Measurements from ENCODE around the gene BTNL2.
"Not testable (repeated sequence)": the region's sequence is repeated elsewhere in the genome, so short reads cannot be mapped to it uniquely, and the experiment has no call there.

BTNL2 gene

GRCh38 chr6:32369660-32370059 is 37.3 kb downstream of the BTNL2 start:
- TF ChIP-seq CTCF (IDR thresholded peaks at IDR 0.05) (no peak), ZFX (IDR thresholded peaks at IDR 0.05; ENCODE audit: borderline replicate concordance) (no peak)
- H3K27ac ChIP-seq = no peak overlapping the region

GRCh38 chr6:32367644-32368043 is 39.3 kb downstream of the BTNL2 start:
- TF ChIP-seq ZFX (IDR thresholded peaks at IDR 0.05; ENCODE audit: borderline replicate concordance) (no peak), CTCF (IDR thresholded peaks at IDR 0.05) (no peak)
- H3K27ac ChIP-seq = no peak overlapping the region

- H3K27ac ChIP-seq = not testable (repeated sequence)
Observed at GRCh38 chr6:32359225-32359624, 47.8 kb downstream of the BTNL2 start.

GRCh38 chr6:32358548-32358947 is 48.4 kb downstream of the BTNL2 start:
- H3K27ac ChIP-seq = not testable (repeated sequence)

GRCh38 chr6:32355018-32355417 is 52.0 kb downstream of the BTNL2 start:
- TF ChIP-seq ZFX (IDR thresholded peaks at IDR 0.05; ENCODE audit: borderline replicate concordance) = no peak
- TF ChIP-seq CTCF (IDR thresholded peaks at IDR 0.05) = no peak
- no peak overlapping the region for H3K27ac ChIP-seq

GRCh38 chr6:32353348-32353747 is 53.6 kb downstream of the BTNL2 start:
- no peak overlapping the region for H3K27ac ChIP-seq
- TF ChIP-seq ZFX (IDR thresholded peaks at IDR 0.05; ENCODE audit: borderline replicate concordance) = no peak
- TF ChIP-seq CTCF (IDR thresholded peaks at IDR 0.05) = no peak
